AG20443 (cell line): ENCODE measurements around the gene LMF1.
A peak's percentile ranks its signal among the peaks of the same experiment; 100 is the strongest.

ENCODE experiments used
- DNase-seq: peaks from one replicate; pipeline ENCODE4 v3.0.0; 2012; ENCODE audit warnings: low spot score, mixed read lengths

Gene LMF1

DNA sequence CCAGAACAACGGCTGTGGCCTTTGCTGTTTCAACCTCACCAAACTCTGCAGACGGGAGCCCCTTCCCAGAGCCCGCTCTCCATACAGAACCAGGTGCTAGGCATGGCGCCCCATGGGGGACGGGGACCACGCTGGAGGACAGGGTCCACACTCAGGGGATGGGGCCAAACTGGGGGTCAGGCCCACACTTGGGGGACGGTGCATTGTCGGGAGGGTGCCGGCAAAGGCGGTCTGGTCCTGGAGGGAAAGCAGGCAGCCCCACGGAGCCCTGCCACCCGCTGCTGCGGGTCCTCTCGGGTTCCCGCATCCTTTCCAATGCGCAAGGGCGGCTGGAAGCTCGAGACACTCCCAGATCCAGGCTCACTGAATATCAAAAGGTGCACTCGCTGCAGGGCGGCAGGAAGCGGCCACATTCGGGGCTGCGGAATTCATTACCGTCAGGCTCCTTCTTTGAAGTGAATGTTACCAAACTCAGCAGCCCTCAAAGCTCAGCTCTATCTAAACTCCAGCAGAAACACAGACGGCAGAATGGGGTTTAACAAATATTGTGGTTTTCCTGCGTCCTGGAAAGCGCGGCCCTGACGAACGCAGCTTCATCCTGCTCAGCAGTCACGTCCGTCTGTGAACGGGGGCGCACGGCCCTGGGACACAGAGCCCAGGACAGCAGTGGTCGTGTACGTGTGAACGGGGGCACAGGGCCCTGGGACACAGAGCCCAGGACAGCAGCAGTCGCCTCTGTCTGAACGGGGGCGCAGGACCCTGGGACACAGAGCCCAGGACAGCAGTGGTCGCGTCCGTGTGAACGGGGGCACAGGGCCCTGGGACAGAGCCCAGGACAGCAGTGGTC lies 41.3 kb downstream of the LMF1 start:
- no peak for DNase-seq

DNA sequence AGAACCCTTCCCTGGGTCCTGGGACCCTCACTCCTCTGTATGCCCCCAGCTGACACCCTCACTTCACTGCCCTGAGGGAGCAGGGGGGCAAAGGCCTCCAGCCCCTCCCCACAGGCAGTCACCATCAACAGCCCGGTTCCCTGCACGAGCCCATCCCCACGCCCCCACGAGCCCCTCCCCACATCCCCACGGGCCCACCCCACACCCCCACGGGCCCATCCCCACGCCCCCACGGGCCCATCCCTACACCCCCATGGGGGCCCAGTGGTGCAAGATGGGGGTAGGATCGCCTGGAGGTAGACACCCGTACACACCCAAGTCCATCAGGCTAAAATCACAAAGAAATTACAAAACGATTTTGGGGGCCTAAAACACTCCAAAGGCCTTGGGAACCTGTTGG lies 42.3 kb downstream of the LMF1 start:
- DNase-seq, result no peak

DNA sequence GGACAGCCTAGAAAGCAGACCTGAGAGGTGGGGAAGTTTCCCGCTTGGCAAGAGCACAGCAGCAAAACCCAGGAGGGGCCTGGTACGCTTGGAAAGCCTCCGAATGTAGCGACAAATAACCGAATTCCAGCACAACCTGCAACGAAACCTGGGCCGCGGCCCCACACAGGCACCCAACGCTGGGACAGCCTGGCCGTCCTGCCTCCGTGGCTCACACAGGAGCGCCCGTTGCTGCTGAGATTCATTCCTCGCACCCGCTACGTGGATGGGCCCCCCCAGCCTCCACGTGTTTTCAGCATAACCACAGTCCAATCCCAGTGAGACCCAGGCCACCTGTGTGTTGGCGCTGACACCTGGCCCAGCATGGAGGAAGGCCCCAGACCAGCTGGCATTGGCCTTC lies 42.9 kb downstream of the LMF1 start:
- no peak for DNase-seq

DNA sequence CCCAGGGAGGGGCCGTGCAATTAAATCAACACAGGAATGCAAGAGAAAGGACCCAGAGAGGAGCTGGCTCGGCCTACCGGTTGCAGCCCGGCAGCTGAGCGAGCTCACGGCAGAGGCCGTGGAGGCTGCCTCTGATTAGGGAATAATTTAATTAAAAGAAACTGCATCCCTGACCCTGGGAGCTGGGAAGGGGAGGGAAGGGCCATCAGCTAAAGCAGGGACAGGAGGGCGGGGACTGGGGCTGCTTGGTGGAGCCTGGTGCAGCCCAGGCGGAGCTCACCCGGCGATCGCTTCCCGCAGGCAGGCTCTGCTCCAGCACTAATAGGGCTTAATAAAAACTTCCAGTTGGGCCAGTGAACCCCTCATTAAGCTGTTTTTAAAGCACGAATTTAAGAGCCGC lies 43.4 kb downstream of the LMF1 start:
- no peak for DNase-seq

DNA sequence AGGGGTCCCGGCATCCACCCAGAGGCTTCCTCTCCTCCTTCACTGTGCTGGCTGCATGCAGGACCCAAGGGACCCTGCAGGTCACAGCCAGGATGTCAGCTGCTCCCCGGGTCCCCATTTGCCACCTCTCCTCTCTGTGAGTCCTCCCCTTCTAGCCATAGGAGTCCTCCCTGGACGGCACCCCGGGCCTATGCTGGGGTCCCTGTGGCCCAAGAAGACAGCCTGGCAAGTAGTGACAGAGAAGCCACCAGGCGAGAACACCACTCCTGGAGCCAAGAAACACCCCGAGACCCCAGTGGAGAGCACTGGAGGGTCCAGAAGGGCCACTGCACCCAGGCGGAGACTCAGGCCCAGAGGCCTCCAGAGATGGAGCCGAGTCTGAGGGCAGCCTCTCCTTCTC lies 44.1 kb downstream of the LMF1 start:
- no peak for DNase-seq

DNA sequence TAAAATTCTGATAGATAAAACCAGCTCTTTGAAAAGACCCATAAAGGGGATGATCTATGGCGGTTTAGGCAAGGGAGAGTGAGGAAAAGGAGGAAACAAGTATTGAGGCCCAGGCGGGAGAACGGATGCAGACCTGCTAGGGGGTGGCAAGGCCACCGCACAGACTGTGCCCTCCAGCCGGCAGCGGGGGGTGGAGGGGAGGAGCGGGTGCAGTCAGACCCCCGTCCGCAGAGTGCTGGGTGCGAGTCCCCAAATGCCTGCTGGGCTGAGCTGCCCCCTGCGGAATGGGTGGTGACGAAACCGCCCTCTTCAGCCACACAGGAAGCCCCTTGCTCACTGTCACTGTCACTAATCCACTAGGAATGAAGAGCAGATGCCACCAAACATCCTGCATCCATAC lies 46.0 kb downstream of the LMF1 start:
- no peak for DNase-seq

DNA sequence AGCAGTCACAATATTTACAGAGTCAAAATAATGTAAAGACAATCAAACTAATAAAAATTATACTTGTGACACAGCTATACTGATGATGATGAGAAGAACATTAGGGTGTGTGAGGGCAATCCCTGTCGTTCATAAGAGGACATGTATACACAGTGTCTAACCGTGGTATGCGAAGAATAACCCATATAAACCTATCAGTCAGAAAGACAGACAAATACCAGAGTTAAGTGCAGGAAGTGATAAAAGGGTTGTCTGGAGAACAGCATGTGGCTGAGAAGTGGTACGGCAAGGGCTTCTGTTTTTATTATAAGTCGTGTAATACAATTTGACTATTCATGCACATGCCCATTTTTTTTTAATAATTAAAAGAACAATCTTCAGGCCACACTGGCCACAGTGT lies 46.7 kb downstream of the LMF1 start:
- DNase-seq, result no peak

DNA sequence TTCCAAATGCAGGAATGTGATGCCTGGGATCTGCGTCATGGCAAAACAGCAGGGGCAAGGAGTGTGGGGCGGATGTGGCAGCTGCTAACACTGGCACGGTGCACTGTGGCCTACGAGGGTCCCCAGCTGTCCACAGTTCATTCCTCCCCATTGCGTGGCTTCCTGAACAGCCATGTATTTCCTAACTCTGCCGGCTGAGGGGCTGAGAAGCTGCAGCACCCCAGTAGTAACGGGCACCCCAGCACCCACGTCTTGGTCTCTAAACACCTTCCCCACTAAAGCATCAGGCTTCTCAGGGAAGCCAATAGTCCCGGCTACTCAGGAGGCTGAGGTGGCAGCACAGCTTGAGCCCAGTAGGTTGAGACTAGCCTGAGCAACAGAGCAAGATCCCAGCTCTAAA lies 47.6 kb downstream of the LMF1 start:
- DNase-seq, result no peak

DNA sequence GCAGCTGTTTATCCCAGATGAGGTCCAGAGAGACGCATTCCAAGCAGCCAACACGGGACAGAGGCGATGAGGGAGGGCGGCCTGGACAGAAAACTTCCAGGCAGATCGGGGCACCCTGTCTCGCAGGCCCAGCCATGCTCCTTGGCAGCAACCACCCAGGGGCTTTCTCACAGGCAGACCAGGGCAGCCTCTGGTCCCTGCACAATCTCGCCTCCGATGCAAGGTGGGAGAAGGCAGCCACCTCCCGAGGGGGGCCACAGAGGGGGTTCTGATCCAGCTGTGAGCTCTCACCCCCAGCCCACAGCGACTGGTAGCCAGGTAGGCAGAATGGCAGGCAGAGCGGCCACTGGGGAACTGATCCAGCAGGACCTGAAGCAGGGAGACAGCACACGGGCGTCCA lies 48.7 kb downstream of the LMF1 start:
- DNase-seq, result no peak

DNA sequence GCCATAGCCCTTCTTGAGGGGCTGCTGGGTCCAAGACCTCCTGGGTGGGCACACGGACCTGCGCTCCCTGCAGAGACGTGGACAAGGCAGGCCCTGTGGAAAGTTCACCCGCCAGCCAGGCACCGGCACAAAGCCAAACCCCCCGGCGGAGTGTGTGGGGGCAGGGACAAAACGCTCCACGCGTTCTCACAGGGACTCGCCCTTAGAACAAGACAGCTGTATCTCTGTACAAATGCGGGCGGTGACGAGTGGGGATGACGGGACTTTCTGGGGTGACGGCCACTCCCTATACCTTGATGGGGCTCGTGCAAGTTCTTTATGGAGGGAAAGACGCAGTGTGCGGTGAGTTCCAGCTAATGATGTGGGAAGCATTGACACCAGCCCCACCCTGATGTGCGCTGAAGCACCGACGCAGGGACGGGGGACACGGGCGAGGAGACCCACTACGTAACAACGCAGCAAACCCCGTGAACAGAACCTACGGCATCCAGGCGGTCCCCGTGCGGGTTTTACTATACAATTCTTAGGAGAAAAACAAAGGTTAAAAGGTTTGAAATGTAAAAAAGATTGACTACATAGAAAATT lies 49.4 kb downstream of the LMF1 start:
- DNase-seq, result no peak

DNA sequence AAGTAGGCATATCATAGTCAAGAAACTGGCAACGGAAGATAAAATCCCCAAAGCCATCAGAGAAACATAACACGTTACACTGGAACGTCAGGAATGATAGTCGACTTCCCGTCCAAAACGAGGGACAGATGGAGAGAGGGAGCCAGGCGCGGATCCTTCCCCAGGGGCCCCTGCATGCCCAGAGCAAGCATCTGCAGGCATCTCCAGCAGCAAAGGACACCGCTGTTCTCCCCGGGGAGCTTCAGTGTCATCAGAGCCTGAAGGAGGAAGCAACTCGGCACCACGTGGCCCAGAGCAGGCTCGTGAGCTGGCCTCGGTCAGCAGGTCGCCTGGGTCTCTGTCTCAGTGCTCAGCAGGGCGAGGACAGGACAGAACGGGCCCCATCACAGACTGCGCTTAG lies 50.1 kb downstream of the LMF1 start:
- DNase-seq, result peak; percentile 70

DNA sequence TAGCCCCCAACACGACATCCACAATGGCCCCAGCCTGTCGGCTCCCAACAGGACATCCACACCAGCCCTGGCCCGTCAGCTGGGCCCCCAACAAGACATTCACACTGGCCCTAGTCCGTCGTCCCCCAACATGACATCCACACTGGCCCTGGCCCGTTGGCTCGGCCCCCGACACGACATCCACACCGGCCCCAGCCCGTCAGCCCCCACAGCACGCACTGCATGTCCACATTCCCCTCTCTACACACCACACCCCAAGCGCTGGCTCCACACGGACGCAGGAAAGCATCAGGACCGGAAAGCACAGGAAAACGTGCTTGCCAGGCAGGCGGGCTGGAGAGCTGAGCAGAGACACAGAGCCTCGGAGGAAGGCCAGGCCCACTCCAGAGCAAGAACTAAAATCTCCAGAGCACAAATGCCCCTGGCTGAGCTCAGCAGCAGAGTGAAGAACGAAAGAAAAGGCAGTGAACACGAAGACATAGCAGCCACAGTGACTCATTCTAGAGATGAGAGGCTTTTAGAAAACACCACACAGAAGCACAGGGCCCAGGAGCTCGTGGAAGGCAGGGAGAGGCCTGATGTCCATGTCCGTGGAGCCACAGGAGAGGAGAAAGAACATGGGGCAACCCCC lies 50.6 kb downstream of the LMF1 start:
- peak; percentile 82 for DNase-seq

DNA sequence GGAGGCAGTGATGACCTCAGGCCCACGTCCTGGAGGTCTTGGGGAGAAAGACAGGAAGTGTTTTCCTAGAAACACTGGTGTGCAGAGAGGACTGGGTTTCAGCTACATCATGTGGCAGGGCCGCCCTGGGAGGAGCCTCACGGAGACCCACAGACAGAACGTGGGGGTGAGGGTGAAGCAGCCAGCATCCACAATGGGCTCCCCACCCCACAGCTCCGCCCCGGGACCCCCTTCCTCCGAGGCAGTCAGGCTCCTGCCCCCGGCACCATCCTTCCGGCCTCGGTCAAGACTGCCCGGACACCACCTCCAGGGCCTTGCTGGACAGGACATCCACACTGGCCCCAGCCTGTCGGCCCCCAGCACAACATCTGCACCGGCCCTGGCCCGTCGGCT lies 51.1 kb downstream of the LMF1 start:
- DNase-seq, result no peak

DNA sequence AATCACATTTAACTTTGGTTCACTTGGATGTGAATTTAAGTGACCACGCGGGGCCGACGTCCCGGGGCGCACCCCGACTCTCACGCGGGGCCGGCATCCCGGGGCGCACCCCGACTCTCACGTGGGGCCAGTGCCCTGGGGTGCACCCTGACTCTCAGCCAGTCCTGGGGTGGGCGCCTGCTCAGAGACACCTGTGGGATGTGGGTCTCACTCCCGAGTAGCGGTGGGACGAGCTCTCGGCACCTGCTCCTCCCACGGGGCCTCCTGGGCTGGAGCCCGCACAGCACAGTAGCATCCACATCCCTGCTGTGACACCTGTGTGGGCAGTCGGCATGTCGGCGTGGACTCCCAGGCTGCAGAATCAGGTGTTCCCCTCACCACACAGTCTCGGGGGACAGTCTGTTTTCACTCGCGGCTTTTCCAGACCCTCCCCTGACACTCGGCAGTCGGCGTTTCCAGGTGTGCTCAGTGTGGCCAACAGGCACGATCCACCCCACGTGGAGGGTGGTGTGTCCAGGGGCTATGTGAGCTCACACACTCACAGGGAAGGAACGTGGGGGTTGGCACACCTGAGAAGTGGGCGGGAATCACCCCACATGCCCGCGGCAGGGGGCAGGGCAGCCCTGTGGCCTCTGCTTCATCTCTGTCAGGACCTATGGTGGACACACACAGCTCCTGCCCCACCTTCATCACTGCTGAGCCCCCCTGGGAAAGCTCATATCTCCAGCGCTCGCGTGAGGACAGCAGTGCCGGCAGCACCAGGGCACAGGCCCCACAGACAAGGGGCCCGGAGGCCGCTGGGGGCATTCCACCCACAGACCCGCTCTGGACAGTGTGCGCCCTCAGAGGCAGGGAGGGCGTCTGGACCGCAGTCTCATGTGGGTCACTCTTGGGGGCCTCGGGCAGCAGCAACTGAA lies 51.8 kb downstream of the LMF1 start:
- DNase-seq, result no peak

DNA sequence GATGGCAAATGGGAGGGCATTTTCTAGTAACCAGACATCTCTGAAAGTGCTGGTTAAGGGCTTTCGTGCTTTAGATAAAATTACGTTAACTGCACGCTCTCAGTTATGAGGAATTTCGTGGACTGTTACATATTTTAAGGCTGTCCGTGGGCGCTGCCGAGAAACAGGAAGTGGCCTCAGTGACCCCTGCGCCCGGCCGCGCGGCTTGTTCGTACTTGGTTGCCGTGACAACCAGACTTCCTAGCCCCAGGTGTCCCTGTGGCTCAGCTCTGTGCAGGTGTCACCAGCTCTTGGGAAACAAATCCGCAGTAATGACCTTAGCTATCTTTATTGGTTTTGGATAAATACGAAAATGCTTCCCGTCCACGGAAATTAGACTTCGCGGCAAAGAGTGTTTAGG lies 52.7 kb downstream of the LMF1 start:
- DNase-seq, result no peak

DNA sequence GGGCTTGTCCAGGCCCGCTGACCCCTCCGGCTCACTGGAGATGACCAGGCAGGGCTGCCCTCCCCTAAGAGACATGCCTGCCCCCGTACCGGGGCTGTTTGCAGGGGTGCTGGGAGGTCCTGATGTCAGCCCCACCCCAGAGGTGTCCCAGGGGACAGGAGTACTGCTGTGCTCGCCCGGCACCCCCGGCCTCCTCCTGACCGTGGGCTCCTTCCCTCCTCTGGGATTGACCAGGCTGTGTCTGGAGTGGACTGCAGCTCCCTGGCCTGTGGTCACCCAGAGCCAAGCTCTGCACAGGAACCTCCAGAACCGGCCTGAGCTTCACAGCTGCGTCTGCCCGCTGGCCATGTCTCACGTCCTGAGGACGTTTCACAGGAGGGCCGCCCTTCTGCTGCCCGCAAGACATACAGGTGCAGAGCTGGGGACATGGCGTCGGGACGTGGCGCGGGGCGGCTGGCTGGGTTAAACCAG lies 53.2 kb downstream of the LMF1 start:
- no peak for DNase-seq

DNA sequence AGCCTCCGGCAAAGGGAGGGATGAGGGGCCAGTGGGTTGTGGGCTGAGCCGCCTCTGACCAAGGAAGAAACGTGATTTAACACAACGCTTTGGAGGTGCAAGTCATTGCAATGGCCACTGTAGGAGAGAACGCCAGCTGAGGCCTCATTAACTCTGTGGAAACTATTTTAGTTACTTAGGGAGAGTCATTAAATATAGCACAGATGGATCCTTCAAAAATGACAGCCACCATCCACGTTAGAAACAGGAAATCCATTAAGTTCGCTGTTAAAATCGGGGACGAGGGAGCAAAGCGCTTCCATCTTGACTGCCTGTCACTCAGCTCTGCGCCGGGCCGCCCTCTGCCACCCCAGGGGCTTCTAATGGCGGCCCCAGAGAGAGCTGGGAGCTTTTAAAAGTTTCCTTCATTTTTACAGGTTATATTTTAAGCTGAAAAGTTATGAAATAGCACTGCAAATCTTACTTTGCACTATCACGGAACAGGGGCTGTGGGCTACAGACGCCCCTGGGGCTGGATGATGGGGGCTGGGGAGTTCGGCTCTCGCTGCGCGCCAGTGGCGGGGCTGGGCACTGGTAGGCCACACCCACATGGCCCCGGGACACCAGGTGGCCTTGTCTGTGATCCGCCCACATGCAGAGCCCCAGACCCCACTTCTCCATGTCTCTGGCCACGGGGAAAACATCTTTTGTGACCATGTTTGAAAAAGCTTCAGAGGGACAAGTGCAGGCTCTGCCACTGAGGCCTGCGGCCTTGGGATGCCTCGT lies 54.6 kb downstream of the LMF1 start:
- no peak for DNase-seq

DNA sequence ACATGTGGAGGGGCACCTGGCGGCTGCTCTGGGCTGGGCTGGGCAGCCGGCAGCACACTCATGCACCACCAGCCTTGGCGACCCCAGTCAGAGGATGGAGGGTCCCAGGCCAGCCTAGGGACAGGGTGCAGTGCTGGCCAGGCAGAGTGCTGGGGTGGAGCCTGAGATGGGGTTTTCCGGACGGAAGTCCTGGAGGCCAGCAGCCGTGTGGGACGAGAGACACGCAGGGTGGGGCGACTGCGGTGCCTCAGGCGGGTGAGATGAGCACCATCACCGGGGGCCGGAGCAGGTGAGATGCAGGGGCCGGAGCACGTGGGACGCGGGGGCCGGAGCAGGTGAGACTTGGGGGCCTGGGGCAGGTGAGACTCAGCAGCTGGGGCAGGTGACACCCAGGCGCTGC lies 55.2 kb downstream of the LMF1 start:
- no peak for DNase-seq

DNA sequence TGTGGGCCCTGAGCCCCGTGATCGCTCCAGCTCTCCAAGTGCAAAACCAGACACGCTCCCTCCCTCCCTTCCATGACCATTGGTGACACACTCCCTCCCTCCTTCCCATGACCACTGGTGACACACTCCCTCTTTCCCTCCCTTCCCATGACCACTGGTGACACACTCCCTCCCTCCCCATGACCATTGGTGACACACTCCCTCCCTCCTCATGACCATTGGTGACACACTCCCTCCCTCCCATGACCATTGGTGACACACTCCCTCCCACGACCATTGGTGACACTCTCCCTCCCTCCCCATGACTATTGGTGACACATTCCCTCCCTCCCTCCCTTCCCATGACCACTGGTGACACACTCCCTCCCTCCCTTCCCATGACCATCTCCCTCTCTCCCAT lies 56.3 kb downstream of the LMF1 start:
- DNase-seq, result no peak

DNA sequence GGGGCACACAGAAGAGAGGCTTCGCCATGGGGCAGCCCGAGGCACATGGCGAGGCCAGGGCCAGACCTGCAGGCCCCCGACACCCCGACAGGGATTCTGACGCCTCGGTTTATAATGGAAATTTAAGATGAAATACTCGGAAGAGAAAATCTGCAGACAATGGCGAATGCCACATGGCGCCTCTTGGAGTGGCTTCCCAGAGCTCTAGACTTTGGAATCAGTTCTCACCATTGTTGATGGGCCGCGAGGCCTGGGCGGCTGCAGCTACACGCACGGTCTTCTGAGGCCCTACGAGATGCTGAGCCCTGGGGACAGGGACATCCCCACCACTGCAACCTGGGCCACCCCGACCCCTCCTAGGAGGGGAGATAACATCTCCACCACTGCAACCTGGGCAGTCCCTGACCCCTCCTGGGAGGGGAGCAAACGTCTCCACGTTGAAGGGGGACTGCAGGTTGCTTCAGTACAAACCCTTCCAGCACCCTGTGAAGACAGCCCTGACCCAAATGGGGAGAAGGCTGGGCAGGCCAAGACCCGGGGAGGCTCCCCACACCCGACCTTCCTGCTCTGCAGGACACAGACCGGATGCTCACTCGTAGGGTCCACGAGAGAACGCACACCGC lies 56.9 kb downstream of the LMF1 start:
- DNase-seq, result no peak
